ENCODE results near the gene ZDHHC14.

The ZDHHC14 gene

DNA sequence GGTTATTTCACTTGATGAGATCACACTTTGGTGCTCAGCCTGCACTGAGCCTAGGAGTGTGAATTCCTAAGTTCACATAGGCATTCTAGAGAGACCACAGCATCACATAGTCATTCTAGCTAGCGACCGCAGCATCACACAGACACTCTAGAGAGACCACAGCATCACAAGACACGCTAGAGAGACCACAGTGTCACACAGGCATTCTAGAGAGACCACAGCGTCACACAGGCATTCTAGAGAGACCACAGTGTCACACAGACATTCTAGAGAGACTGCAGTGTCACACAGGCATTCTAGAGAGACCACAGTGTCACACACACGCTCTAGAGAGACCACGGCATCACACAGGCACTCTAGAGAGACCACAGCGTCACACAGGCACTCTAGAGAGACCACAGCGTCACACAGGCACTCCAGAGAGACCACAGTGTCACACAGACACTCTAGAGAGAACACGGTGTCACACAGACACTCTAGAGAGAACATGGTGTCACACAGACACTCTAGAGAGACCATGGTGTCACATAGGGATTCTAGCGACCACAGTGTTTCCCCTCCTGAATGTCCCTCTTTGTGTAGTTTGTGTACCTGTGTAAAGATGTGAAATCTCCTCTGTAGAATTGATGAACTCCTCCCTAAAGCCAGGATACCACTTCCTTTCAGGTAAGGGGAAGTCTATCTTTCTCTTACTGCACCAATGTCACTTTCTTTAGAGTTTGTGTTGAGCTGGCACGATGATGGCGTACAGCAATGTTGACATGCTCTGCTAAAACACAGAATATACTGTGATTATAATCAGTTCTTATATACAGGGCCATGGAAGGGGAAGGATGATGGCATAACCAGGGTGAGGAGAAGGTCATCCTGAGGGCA is 169.4 kb downstream of the ZDHHC14 start:
- no peak for DNase-seq (ENCODE audit: low spot score in 2 of 2)
- H3K4me3 ChIP-seq: no peak overlapping the region
- in situ Hi-C loops (cut with MboI; ENCODE audit: low sequenced_read_pairs): no loop called here
- H3K4me1 ChIP-seq: peaks cover 6% of the 10 kb centered on the region
- no peaks in the 10 kb centered on the region for H3K36me3 ChIP-seq (replicated peaks)
- no peaks in the 10 kb centered on the region for H3K9me3 ChIP-seq
- H3K27me3 ChIP-seq (ENCODE audit: low read depth): no peaks in the 10 kb centered on the region

DNA sequence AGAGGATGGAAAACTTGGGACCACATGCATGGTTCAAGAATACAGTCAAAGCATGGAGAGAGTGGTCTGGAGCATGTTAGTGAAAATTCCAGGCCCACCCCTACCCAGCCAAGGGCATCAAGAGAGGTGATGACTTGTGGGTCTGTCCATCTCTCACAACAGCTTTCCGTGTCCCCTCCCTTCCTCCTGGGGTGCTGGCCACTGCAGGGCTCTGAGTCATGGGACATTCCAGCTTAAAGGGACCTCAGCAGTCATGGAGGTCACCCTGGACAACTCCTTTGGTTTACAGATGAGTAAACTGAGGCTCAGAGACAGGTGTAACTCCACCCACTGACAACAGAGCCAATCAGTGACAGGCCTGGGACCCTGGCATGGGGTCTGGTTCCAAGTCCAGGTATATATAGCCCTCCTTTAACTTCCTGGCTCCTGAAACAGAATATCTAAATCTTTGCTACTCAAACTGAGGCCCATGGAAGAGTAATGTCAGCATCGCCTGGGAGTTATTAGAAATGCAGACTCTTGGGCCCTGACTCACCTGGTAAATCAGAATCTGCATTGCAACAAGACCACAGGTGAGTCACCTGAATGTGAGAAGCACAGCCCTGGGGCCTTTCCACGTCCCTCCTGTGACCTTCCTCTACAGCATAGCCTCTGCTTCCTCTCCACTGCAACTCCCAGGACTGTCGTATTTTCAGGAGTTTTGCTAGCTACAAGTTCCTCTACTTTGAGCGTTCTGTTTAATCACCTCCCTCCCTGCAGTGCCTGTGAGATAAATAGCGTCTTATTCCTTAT is 170.2 kb downstream of the ZDHHC14 start:
- in situ Hi-C loops (cut with MboI; ENCODE audit: low sequenced_read_pairs): no loop called here
- no peak for DNase-seq (ENCODE audit: low spot score in 2 of 2)
- Histone ChIP-seq H3K4me1 (peaks cover 11% of the 10 kb centered on the region), H3K4me3 (no peak overlapping the region), H3K27me3 (ENCODE audit: low read depth) (no peaks in the 10 kb centered on the region), H3K9me3 (no peaks in the 10 kb centered on the region), H3K36me3 (replicated peaks) (no peaks in the 10 kb centered on the region)

DNA sequence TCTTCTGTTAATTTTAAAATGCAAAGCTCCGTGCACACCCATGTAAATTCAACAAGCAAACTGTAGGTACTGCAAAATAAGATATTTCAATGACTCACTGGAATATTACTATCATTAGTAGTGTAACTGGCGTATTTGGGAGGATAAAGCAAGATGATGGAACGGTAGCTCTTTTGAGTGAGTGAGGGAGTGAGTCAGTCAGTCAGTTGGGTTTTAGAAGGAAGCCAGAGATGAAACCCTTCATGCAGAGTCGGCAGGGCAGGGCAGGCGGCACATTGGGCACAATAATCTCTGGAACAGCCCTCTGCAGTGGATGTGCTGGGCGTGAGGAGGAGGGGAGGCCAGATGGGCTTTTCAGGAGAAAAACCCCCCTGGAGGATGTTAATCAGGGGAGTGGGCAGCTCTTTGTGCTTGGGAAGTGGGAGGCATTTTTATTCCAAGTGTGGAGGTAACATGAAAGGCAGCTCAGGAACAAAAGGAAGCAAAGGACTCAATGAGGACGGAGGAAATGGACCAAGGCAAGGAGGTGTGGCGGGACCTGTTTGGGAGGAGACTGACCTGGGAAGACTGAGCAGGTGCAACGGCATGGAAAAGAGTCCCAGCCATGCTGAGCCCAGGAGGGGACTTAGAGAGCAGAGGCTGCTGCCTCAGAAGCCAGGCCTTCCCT is 171.2 kb downstream of the ZDHHC14 start:
- Histone ChIP-seq H3K27me3 (ENCODE audit: low read depth) (no peaks in the 10 kb centered on the region), H3K36me3 (replicated peaks) (no peaks in the 10 kb centered on the region), H3K4me3 (no peak overlapping the region), H3K4me1 (peaks cover 11% of the 10 kb centered on the region), H3K9me3 (no peaks in the 10 kb centered on the region)
- in situ Hi-C loops (cut with MboI; ENCODE audit: low sequenced_read_pairs): no loop called here
- DNase-seq (ENCODE audit: low spot score in 2 of 2): no peak

DNA sequence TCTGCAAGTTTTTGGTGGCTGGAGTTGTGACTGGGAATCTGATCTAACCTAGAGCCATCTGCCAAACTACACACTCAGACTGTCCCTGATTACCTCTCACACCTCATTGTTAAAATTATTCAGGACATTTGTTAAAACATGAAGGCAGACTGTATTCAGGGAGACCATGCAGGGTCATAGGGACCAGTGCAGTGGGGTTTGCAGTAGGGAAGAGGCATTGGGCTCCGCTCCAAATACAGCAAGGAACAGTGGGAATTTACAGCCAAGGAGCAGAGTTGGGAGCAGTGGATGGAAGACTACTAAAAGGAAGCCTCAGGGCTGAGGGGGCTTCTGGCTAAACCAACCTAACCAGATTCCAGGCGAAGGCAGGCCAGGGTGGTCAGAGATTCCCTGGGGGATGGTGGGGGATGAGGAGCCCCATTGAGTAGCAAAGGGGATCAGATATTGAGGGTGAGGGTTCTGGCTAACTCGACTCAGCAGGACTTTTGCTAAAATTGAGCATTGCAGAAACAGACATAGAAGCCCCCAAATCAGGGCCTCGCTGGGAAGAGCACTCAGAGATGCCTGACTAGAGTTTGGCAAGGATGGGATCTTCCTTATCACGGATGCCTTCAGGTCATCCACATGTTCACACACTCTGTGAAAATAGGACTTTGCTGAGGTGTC is 172.0 kb downstream of the ZDHHC14 start:
- Histone ChIP-seq H3K4me1 (peaks cover 11% of the 10 kb centered on the region), H3K27me3 (ENCODE audit: low read depth) (no peaks in the 10 kb centered on the region), H3K36me3 (replicated peaks) (no peaks in the 10 kb centered on the region), H3K9me3 (no peaks in the 10 kb centered on the region), H3K4me3 (no peak overlapping the region)
- in situ Hi-C loops (cut with MboI; ENCODE audit: low sequenced_read_pairs): no loop called here
- no peak for DNase-seq (ENCODE audit: low spot score in 2 of 2)

DNA sequence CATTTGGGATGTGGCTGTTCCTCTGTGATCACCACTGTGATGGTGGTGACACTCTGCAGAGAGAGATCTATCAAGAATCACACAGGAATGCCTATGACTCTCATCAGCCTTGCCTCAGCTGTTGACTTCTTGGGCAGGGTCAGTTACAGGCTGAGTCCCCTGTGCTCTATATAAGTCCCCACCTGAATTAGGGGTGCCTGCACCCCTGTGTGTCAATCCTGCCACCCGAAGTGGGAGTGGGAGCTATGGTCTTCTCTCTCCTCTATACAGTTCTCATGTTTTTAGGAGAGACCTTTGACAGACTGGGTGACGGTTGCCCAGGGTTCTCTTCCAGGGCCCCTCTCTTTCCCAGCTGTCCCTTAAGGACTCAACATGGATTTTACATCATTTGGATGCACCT is 173.8 kb downstream of the ZDHHC14 start:
- Histone ChIP-seq H3K9me3 (no peaks in the 10 kb centered on the region), H3K4me1 (peaks cover 11% of the 10 kb centered on the region), H3K36me3 (replicated peaks) (no peaks in the 10 kb centered on the region), H3K4me3 (no peak overlapping the region), H3K27me3 (ENCODE audit: low read depth) (no peaks in the 10 kb centered on the region)
- DNase-seq (ENCODE audit: low spot score in 2 of 2): no peak
- in situ Hi-C loops (cut with MboI; ENCODE audit: low sequenced_read_pairs): no loop called here

DNA sequence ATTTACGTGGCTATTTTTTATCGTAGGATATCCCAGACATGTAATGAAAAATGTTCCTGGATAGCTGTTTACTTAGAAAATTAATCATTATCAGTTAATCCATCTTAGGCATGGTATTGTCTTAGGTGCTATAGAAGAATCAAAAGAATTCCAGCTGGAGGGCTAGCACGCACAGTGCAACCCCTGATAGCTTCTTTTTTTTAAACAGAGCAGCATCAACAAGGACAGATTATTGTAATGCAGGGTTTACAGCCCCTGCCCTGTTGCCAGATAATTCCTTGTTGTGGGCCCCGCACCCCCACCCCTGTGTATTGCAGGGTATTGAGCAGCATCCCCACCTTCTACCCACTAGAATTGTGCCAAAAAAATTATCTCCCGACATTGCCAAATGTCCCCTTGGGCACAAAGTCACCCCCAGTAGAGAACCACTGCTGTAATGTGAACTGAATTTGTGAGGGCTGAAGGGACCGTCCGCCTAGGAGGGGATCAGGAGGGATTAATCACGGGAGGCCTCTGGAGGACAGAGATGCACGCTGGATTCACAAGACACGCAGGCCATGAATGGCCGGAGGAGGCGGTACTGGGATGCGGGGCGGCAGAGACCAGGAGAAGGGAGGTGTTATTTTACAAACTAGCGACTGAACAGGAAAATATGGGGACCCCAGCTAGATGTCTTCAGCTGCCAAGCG is 174.6 kb downstream of the ZDHHC14 start:
- H3K4me1 ChIP-seq: peaks cover 11% of the 10 kb centered on the region
- in situ Hi-C loops (cut with MboI; ENCODE audit: low sequenced_read_pairs): no loop called here
- no peaks in the 10 kb centered on the region for H3K9me3 ChIP-seq

DNA sequence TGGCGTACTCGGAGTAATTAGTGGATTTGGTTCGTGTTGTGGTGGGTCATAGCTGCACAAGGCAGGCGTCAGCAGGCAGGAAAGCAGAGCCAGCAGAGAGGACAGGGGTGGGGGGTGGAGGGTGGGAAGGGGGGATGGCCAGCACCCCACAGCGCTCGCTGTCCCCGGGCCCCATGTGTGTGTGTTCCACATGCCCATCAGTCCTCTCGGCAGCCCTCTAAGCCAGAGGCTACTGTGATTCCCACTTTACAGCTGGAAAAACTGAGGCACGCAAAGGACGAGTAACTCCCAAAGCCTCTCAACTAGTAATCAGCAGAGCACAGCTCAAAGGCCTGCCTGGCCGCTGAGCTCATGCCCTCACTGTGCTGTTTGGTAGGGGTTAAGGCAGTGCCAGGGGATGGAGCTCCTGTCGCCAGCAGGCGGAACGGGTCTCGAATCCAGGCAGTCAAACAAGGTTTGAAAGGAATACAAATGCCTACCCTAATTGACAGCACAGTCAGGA is 175.2 kb downstream of the ZDHHC14 start:
- peaks cover 11% of the 10 kb centered on the region for H3K4me1 ChIP-seq

More for the DNA sequence above, 174.6 kb downstream of the ZDHHC14 start:
- peak; percentile 48 to 60 for DNase-seq (ENCODE audit: low spot score in 2 of 2)
- H3K4me3 ChIP-seq: no peak overlapping the region
- no peaks in the 10 kb centered on the region for H3K36me3 ChIP-seq (replicated peaks)
- H3K27me3 ChIP-seq (ENCODE audit: low read depth): no peaks in the 10 kb centered on the region

DNA sequence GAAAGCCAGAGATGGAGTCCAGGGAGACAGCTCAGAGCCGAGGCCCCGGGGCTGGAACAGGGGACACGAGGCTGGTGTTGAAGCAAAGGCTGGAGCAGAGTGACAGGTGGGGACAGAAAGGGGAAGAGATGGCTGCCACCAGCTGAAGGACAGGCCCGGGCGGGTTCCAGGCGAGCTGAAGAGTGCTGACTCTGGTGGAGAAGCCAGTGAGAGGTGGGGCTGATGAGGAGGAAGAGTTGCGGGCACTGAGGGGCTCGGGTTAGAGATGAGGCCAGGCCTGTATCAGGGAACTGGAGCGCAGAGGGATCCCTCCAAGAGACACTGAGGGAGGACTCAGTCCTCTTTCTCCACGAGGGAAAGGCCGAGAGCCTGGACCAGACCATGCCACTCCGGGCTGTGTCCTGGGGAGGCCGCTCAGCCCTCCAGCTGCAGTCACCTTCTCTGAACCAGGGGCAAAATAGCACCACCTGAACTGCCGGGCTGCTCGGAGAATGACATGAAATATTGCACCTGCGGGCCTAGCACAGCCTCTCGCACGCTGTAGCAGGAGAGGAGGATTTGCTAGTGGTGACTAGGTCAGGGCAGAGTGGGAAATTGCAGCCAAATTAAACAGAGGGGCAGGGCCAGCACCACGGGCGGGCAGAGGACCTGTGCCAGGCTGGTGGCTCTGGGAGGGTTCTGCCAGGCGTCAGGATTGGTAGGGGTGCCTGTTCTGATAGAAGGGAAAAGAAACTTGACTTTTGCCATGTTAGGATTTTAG is 175.9 kb downstream of the ZDHHC14 start:
- Histone ChIP-seq H3K36me3 (replicated peaks) (no peaks in the 10 kb centered on the region), H3K4me3 (no peak overlapping the region), H3K4me1 (peaks cover 11% of the 10 kb centered on the region), H3K9me3 (no peaks in the 10 kb centered on the region), H3K27me3 (ENCODE audit: low read depth) (no peaks in the 10 kb centered on the region)
- DNase-seq (ENCODE audit: low spot score in 2 of 2): no peak
- in situ Hi-C loops (cut with MboI; ENCODE audit: low sequenced_read_pairs): no loop called here

More for the DNA sequence above, 175.2 kb downstream of the ZDHHC14 start:
- in situ Hi-C loops (cut with MboI; ENCODE audit: low sequenced_read_pairs): no loop called here
- Histone ChIP-seq H3K27me3 (ENCODE audit: low read depth) (no peaks in the 10 kb centered on the region), H3K4me3 (no peak overlapping the region), H3K9me3 (no peaks in the 10 kb centered on the region), H3K36me3 (replicated peaks) (no peaks in the 10 kb centered on the region)
- DNase-seq (ENCODE audit: low spot score in 2 of 2): no peak

DNA sequence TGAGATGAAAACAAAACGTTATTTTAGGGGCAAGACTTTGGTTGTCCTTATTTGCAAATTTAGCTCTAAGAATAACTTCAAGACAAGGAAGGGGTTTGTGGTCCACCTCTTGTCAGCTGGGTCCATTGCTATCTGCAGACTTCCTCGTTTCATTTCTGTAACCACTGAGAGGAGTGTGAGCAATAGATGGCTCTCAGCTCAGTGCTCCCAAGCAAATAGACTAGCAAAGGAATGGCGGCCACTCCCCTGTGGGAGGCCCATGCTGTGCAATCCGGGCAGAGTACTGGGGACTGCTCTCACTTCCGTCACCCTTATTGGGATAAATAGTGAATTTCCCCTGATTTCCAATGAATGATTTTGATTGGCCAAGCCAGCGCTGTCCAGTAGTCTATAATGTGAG is 176.6 kb downstream of the ZDHHC14 start:
- Histone ChIP-seq H3K27me3 (ENCODE audit: low read depth) (no peaks in the 10 kb centered on the region), H3K4me3 (no peak overlapping the region), H3K9me3 (no peaks in the 10 kb centered on the region), H3K36me3 (replicated peaks) (no peaks in the 10 kb centered on the region), H3K4me1 (peaks cover 11% of the 10 kb centered on the region)
- DNase-seq (ENCODE audit: low spot score in 2 of 2): no peak
- in situ Hi-C loops (cut with MboI; ENCODE audit: low sequenced_read_pairs): no loop called here

DNA sequence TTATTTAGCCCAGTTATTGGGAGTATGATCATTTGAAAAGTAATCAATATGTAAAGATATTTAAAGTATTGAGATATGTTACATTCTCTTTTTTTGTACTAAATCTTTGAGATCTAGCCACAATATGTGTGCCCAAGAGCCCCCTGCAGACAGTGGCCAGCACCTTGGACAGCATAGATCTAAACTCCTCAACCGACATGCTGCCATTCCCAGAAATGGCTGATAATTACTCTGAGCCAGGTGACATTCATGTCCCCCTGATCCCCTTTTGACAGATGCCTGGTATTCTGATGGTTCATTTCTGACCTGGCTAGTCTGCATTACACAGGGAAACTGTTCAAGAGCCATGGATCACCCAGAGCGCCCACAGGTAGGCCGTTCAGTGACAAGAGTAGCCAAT is 177.1 kb downstream of the ZDHHC14 start:
- H3K27me3 ChIP-seq (ENCODE audit: low read depth): no peaks in the 10 kb centered on the region
- DNase-seq (ENCODE audit: low spot score in 2 of 2): no peak
- no peaks in the 10 kb centered on the region for H3K36me3 ChIP-seq (replicated peaks)
- H3K4me1 ChIP-seq: peaks cover 11% of the 10 kb centered on the region
- H3K9me3 ChIP-seq: no peaks in the 10 kb centered on the region
- no peak overlapping the region for H3K4me3 ChIP-seq
- in situ Hi-C loops (cut with MboI; ENCODE audit: low sequenced_read_pairs): no loop called here

DNA sequence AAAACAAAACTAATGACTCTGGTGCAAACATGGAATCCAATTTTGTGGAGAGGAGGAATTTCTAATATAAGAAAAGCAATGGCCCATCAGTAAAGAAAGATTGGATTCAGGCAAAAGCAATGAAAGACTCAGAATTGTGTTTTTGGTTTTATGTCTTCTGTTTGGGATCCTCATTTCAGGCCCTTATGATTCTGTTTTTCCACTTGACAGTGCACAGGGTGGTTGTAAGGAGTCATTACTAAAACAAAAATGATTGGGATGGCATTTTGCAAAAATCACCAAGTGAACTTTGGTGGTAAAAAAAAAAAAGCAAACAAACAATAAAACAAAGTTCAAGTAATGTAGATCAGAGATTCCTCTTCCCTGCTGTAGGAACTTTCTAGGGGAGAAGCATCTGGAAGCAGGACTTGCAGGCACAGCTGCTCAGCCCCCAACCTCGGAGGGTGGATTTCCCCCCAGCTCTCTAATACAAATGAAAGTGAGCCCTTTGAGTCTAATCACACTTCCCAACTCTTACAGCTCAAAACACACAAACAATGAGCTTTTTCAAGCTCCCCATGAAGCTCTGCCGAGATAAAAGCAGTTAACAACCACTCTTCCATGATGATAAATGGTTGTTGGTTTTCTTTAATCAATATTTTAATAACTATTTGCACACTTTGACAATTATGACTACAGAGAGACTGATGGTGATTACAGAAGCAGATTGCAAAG is 177.7 kb downstream of the ZDHHC14 start:
- Histone ChIP-seq H3K9me3 (no peaks in the 10 kb centered on the region), H3K4me1 (peaks cover 11% of the 10 kb centered on the region), H3K27me3 (ENCODE audit: low read depth) (no peaks in the 10 kb centered on the region), H3K36me3 (replicated peaks) (no peaks in the 10 kb centered on the region), H3K4me3 (no peak overlapping the region)
- DNase-seq (ENCODE audit: low spot score in 2 of 2): no peak
- in situ Hi-C loops (cut with MboI; ENCODE audit: low sequenced_read_pairs): no loop called here

DNA sequence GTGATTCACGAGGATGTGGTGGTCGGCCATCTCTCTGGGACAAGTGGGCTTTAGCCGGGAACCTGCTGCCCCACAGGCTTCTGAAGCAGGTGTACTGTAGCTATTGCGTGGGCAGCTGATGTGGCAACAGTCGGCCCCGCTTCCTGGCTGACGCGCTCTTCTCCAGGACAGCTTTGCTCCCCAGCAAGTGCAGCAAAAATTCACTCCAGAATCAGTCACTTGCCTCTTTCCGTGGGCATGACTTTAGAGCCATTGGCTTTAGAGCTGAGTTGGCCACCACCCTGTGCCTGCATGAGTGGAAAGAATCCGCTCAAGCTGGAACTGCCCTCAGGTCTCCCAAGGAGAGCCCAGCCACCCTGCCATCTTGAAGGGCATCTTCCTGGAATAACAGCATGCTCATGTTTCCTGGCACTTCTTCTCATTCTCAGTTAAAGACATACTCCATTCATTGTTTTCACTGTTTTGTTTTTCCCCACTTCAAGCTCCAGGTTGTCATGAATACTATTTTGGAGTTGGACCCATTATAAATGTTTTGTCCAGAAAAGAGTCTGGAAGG is 178.3 kb downstream of the ZDHHC14 start:
- in situ Hi-C loops (cut with MboI; ENCODE audit: low sequenced_read_pairs): no loop called here
- Histone ChIP-seq H3K36me3 (replicated peaks) (no peaks in the 10 kb centered on the region), H3K27me3 (ENCODE audit: low read depth) (no peaks in the 10 kb centered on the region), H3K9me3 (no peaks in the 10 kb centered on the region), H3K4me1 (peaks cover 11% of the 10 kb centered on the region), H3K4me3 (no peak overlapping the region)
- no peak for DNase-seq (ENCODE audit: low spot score in 2 of 2)

All from HAP-1 (cell line).